Measurements from ENCODE around the gene MED23. TPM values are rescaled to one million over a fixed set of nuclear protein-coding genes. Genes with fewer than 3 reads are reported as not detected.
A peak's percentile ranks its signal among the peaks of the same experiment; 100 is the strongest.

MED23 gene
- total RNA-seq, 4 donors from 2014 or later = 42.6 to 54.7 (median 46.7) TPM

DNA sequence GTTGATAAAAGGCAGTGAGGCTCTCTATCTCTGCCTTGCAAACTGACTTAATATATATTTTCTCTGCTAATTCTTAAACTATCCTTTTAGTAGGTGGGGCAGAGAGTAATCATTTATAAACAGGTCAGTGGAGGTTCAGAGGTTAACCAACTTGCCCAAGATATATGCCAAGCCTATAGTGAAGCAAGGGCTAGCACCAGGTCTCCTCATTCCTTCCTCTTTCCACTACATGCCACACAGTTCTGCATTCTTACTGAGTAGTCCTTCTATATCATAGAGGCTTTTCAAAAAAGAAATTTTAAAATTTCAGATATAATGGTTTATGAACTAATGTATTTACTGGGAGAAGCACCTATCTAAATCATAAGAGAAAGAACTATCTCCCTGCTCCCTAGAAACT lies 46.5 kb downstream of the MED23 start:
- H3K9me3 ChIP-seq = no peaks in the 10 kb centered on the region
- no peaks in the 10 kb centered on the region for H3K27me3 ChIP-seq
- intact Hi-C loops (cut with DNase I) = no loop called here
- peak overlapping the region in 1 of 3 donors; percentile 32 for H3K27ac ChIP-seq
- DNase-seq = no peak
- TF ChIP-seq, protein P1, sequence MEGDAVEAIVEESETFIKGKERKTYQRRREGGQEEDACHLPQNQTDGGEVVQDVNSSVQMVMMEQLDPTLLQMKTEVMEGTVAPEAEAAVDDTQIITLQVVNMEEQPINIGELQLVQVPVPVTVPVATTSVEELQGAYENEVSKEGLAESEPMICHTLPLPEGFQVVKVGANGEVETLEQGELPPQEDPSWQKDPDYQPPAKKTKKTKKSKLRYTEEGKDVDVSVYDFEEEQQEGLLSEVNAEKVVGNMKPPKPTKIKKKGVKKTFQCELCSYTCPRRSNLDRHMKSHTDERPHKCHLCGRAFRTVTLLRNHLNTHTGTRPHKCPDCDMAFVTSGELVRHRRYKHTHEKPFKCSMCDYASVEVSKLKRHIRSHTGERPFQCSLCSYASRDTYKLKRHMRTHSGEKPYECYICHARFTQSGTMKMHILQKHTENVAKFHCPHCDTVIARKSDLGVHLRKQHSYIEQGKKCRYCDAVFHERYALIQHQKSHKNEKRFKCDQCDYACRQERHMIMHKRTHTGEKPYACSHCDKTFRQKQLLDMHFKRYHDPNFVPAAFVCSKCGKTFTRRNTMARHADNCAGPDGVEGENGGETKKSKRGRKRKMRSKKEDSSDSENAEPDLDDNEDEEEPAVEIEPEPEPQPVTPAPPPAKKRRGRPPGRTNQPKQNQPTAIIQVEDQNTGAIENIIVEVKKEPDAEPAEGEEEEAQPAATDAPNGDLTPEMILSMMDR (IDR thresholded peaks at IDR 0.05) = no peak
- TF ChIP-seq POLR2A (IDR thresholded peaks at IDR 0.05) = no peak
- H3K36me3 ChIP-seq = peaks cover 7 to 15% of the 10 kb centered on the region in 2 donors
- no peak overlapping the region for H3K4me3 ChIP-seq (replicated peaks in 1 of 3)
- H3K4me1 ChIP-seq = peaks cover 16 to 19% of the 10 kb centered on the region in 2 donors

DNA sequence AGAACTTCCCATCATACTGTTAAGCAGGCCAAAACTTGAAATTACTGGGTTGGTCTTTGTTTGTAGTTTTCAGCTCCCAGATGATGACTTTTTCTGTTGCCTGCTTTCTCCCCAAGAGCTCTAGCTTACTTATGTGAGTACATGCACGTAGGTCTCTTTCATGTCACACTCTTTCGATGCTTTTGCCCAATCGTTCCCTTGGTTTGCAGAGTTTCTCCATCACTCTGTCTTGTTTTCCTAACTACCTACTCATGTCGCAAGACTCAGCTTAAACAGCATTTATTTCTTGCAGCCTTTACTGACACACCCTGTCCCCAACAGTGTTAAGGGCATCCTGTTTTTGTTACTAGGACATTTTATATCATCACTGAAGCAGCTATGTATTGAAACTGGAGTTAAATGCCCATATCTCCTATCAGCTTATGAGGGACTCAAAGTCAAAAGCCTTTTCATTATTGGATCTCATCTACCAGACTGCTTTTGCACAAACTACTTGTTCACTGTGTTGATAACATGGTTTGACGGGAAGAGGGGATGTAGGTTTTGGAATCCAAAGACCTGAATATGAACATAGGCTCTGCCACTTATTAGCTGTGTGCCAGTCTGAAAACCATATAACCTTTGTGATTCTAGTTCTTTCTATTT lies 52.1 kb downstream of the MED23 start:
- no peak for TF ChIP-seq POLR2A (IDR thresholded peaks at IDR 0.05)
- TF ChIP-seq, protein P1 (IDR thresholded peaks at IDR 0.05) = no peak
- no peaks in the 10 kb centered on the region for H3K27me3 ChIP-seq
- H3K4me1 ChIP-seq = peaks cover 16 to 26% of the 10 kb centered on the region in 2 donors
- WGBS, 2 donors = 91 to 95% methylated on average over 5 of the region's 5 CpGs
- H3K4me3 ChIP-seq (replicated peaks in 1 of 3) = no peak overlapping the region
- no peak for DNase-seq
- no peak overlapping the region for H3K27ac ChIP-seq
- intact Hi-C loops (cut with DNase I) = no loop called here
- H3K9me3 ChIP-seq = no peaks in the 10 kb centered on the region
- no peaks in the 10 kb centered on the region for H3K36me3 ChIP-seq

DNA sequence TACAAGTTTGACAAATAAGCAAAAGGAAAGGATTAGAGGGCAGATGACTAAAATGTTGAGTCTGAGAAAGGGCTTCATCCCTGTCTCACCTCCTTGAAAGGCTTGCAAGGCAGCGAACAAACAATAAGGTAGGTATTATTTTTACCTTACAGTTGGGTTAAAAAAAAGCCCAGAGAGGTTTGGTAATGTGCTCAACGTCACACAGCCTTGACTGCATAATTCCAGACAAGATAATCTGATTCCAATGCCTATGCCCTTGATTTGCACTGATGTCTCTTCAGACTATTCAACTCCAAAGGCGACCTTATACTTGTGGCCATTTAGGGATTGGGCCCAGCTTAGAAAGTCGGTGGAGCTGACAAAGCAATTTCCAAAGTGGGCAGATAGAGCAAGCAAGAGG lies 53.4 kb downstream of the MED23 start:
- Histone ChIP-seq H3K9me3 (no peaks in the 10 kb centered on the region), H3K27me3 (no peaks in the 10 kb centered on the region), H3K36me3 (no peaks in the 10 kb centered on the region), H3K4me1 (peaks cover 6 to 16% of the 10 kb centered on the region in 2 donors), H3K4me3 (replicated peaks in 1 of 3) (no peak overlapping the region), H3K27ac (peak overlapping the region in 1 of 3 donors; percentile 21)
- no peak for DNase-seq
- intact Hi-C loops (cut with DNase I) = no loop called here
- 94 to 96% methylated on average over 4 of the region's 4 CpGs for WGBS, 2 donors
- TF ChIP-seq, protein P1 (IDR thresholded peaks at IDR 0.05) = no peak
- TF ChIP-seq POLR2A (IDR thresholded peaks at IDR 0.05) = no peak

DNA sequence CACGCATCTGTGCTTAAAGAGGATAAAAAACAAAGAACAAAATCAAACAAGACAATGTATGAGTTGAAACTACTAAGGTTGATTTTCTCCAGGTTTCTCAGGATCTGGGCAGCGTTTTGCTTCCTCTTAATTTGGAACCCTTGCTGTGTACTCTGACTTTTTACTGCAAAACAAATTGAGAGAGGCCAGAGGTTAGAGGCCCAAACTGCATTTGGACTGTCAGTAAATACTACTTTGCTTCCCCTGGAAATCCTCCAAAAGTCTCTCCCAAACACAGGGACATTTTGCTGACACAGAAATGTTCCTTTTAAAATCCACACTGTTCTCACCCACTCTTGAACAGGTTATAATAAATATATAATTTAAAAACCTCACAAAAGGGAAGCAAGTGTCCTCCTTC lies 53.9 kb downstream of the MED23 start:
- TF ChIP-seq, protein P1 (IDR thresholded peaks at IDR 0.05) = no peak
- TF ChIP-seq POLR2A (IDR thresholded peaks at IDR 0.05) = no peak
- no peaks in the 10 kb centered on the region for H3K9me3 ChIP-seq
- peaks cover 0 to 10% of the 10 kb centered on the region in 2 donors for H3K4me1 ChIP-seq
- no peak overlapping the region for H3K4me3 ChIP-seq (replicated peaks in 1 of 3)
- H3K27ac ChIP-seq = peak overlapping the region in 1 of 3 donors; percentile 21
- no peak for DNase-seq
- no peaks in the 10 kb centered on the region for H3K36me3 ChIP-seq
- intact Hi-C loops (cut with DNase I) = no loop called here
- 74 to 75% methylated on average over 2 of the region's 2 CpGs for WGBS, 2 donors
- no peaks in the 10 kb centered on the region for H3K27me3 ChIP-seq

DNA sequence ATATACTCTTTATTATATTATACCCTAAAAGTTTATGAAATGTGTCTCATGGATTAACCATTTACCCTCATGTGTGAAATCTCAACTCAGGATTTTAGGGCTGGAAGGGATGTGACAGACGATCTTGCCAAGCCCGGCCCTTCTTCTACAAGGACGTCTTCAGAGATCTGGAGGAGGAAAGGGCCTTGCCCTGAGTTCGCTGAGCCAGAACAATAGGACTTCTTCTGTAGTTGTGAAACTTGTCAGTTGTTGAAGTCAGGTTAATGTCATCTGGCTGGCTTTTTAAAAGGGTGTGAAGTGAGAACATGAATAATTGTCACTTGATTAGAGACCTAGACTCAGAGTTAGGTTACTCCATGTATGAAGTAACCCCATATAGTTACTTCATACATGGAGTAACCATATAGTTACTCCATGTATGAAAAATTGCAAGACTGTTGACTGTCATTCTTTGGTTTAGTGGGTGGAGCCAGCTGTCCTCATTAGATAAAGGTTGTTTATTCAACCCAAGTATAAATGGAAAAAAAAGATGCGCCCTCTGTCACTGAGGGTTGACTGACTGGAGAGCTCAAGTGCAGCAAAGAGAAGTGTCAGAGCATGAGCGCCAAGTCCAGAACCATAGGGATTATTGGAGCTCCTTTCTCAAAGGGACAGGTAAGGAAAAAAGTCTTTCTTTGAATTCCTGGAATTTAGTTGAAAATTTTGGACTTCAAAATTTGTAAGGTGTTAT lies 55.2 kb downstream of the MED23 start, which contains the start of gene ARG1:
TSS of gene ARG1 (plus strand) at position 541 of the 730 bp plus-strand sequence. CDS start at position 598, 57 bp downstream.
- Histone ChIP-seq H3K9me3 (no peaks in the 10 kb centered on the region), H3K27me3 (no peaks in the 10 kb centered on the region), H3K36me3 (no peaks in the 10 kb centered on the region), H3K4me3 (replicated peaks in 1 of 3) (no peak within 1 kb of the TSS), H3K4me1 (peaks cover 0 to 7% of the 10 kb centered on the region in 2 donors), H3K27ac (peak within 1 kb of the TSS in 1 of 3 donors; percentile 21)
- no peak for TF ChIP-seq POLR2A (IDR thresholded peaks at IDR 0.05)
- TF ChIP-seq, protein P1 (IDR thresholded peaks at IDR 0.05) = no peak
- no peak for DNase-seq
- intact Hi-C loops (cut with DNase I) = no loop called here
- WGBS, 2 donors = 79 to 86% methylated on average over 6 of the region's 6 CpGs
